ENCODE measurements around the gene PHKA2. TPM values are rescaled to one million over a fixed set of nuclear protein-coding genes. Genes with fewer than 3 reads are reported as not detected.

Gene PHKA2
- total and polyA plus RNA-seq, 2 experiments from 2014 or later, result 26.4 to 35.7 TPM

- no peaks in the 10 kb centered on the region for H3K9me3 ChIP-seq (ENCODE audit: low read depth)
- H3K36me3 ChIP-seq (replicated peaks; ENCODE audit: insufficient read depth, low read depth), result no peaks in the 10 kb centered on the region
- H2AFZ ChIP-seq, result no peak overlapping the region
- H3K79me2 ChIP-seq, result no peaks in the 10 kb centered on the region
- TF ChIP-seq CTCF (IDR thresholded peaks at IDR 0.05; ENCODE audit: poor library complexity), result no peak
- TF ChIP-seq EZH2 (IDR thresholded peaks at IDR 0.05; ENCODE audit: borderline replicate concordance), result no peak
- TF ChIP-seq EZH2phosphoT487 (IDR thresholded peaks at IDR 0.05; ENCODE audit: low read depth, severe bottlenecking, unreplicated experiment), result no peak
- no peak overlapping the region for H3K4me3 ChIP-seq
- no peak overlapping the region for H3K4me2 ChIP-seq
- no peak overlapping the region for H3K27ac ChIP-seq
- H3K27me3 ChIP-seq, result no peaks in the 10 kb centered on the region
- no peaks in the 10 kb centered on the region for H4K20me1 ChIP-seq (ENCODE audit: insufficient read depth, poor library complexity, severe bottlenecking)
- no peaks in the 10 kb centered on the region for H3K4me1 ChIP-seq (ENCODE audit: insufficient read depth)
- no peak for DNase-seq (ENCODE audit: low spot score)
- H3K9me2 ChIP-seq (replicated peaks; ENCODE audit: insufficient read depth), result no peaks in the 10 kb centered on the region
- WGBS (ENCODE audit: low lambda C conversion rate, missing lambda C conversion rate), result 91% methylated on average over 11 of the region's 11 CpGs
These were observed 85.8 kb downstream of the PHKA2 start for GRCh38 chrX:18898091-18898490.

- no peak overlapping the region for H3K27ac ChIP-seq
- H3K9me2 ChIP-seq (replicated peaks; ENCODE audit: insufficient read depth), result no peaks in the 10 kb centered on the region
- no peak overlapping the region for H3K4me2 ChIP-seq
- no peak overlapping the region for H2AFZ ChIP-seq
- H4K20me1 ChIP-seq (ENCODE audit: insufficient read depth, poor library complexity, severe bottlenecking), result no peaks in the 10 kb centered on the region
- no peaks in the 10 kb centered on the region for H3K4me1 ChIP-seq (ENCODE audit: insufficient read depth)
- H3K9me3 ChIP-seq (ENCODE audit: low read depth), result no peaks in the 10 kb centered on the region
- TF ChIP-seq CTCF (IDR thresholded peaks at IDR 0.05; ENCODE audit: poor library complexity) (no peak), EZH2phosphoT487 (IDR thresholded peaks at IDR 0.05; ENCODE audit: low read depth, severe bottlenecking, unreplicated experiment) (no peak), EZH2 (IDR thresholded peaks at IDR 0.05; ENCODE audit: borderline replicate concordance) (no peak)
- 91% methylated on average over 15 of the region's 15 CpGs for WGBS (ENCODE audit: low lambda C conversion rate, missing lambda C conversion rate)
- no peak overlapping the region for H3K4me3 ChIP-seq
- H3K36me3 ChIP-seq (replicated peaks; ENCODE audit: insufficient read depth, low read depth), result no peaks in the 10 kb centered on the region
- no peak for DNase-seq (ENCODE audit: low spot score)
- no peaks in the 10 kb centered on the region for H3K27me3 ChIP-seq
- H3K79me2 ChIP-seq, result no peaks in the 10 kb centered on the region
These were observed 86.3 kb downstream of the PHKA2 start for GRCh38 chrX:18897611-18898010.

- no peaks in the 10 kb centered on the region for H3K4me1 ChIP-seq (ENCODE audit: insufficient read depth)
- DNase-seq (ENCODE audit: low spot score), result no peak
- H2AFZ ChIP-seq, result no peak overlapping the region
- no peaks in the 10 kb centered on the region for H4K20me1 ChIP-seq (ENCODE audit: insufficient read depth, poor library complexity, severe bottlenecking)
- H3K27me3 ChIP-seq, result no peaks in the 10 kb centered on the region
- no peaks in the 10 kb centered on the region for H3K79me2 ChIP-seq
- H3K27ac ChIP-seq, result no peak overlapping the region
- H3K4me2 ChIP-seq, result no peak overlapping the region
- 88% methylated on average over 27 of the region's 27 CpGs for WGBS (ENCODE audit: low lambda C conversion rate, missing lambda C conversion rate)
- no peak overlapping the region for H3K4me3 ChIP-seq
- TF ChIP-seq EZH2phosphoT487 (IDR thresholded peaks at IDR 0.05; ENCODE audit: low read depth, severe bottlenecking, unreplicated experiment) (no peak), EZH2 (IDR thresholded peaks at IDR 0.05; ENCODE audit: borderline replicate concordance) (no peak), CTCF (IDR thresholded peaks at IDR 0.05; ENCODE audit: poor library complexity) (no peak)
- H3K36me3 ChIP-seq (replicated peaks; ENCODE audit: insufficient read depth, low read depth), result no peaks in the 10 kb centered on the region
- H3K9me2 ChIP-seq (replicated peaks; ENCODE audit: insufficient read depth), result no peaks in the 10 kb centered on the region
- no peaks in the 10 kb centered on the region for H3K9me3 ChIP-seq (ENCODE audit: low read depth)
These were observed 87.0 kb downstream of the PHKA2 start for GRCh38 chrX:18896680-18897544.
